Liver (tissue), 9 donors: ENCODE data around the gene NDUFA5. TPM values are rescaled to one million over a fixed set of nuclear protein-coding genes. Genes with fewer than 3 reads are reported as not detected.

ENCODE experiments used
- DNase-seq: peaks from one replicate; pipeline ENCODE4 v3.0.0-alpha.2; 2017; ENCODE audit warnings: low spot score
- H3K27ac ChIP-seq, 2 donors: one replicate each; pipeline ENCODE4 v1.7.0; 2013; ENCODE audit warnings: inconsistent platforms in 2 of 2, low read length in 2 of 2, control low read depth in 1 of 2, low read depth in 1 of 2, mild to moderate bottlenecking in 1 of 2
- H3K27me3 ChIP-seq, 4 donors: one replicate each; pipeline versions ENCODE4 v1.6.1 to v1.7.0; 2013; ENCODE audit warnings: low read length in 3 of 4, inconsistent platforms in 1 of 4, mild to moderate bottlenecking in 1 of 4, moderate library complexity in 1 of 4; ENCODE audit not compliant: control insufficient read depth in 4 of 4, insufficient read depth in 4 of 4
- H3K36me3 ChIP-seq, 4 donors: one replicate each; pipeline versions ENCODE4 v1.6.1 to v1.7.0; 2013; ENCODE audit warnings: low read length in 3 of 4, mild to moderate bottlenecking in 3 of 4, low read depth in 1 of 4, moderate library complexity in 1 of 4; ENCODE audit not compliant: control insufficient read depth in 4 of 4, insufficient read depth in 3 of 4
- H3K4me1 ChIP-seq, 4 donors: one replicate each; pipeline versions ENCODE4 v1.6.1 to v1.7.0; 2013; ENCODE audit warnings: low read length in 3 of 4, mild to moderate bottlenecking in 3 of 4, moderate library complexity in 1 of 4; ENCODE audit not compliant: control insufficient read depth in 4 of 4, insufficient read depth in 4 of 4
- H3K4me3 ChIP-seq, 3 donors: one replicate each; pipeline versions ENCODE4 v1.6.1 to v1.7.0; 2013; ENCODE audit warnings: low read length in 3 of 3, control low read depth in 1 of 3, low read depth in 1 of 3, mild to moderate bottlenecking in 1 of 3
- H3K9ac ChIP-seq, 2 donors: one replicate each; pipeline ENCODE4 v1.7.0; 2013; ENCODE audit warnings: low read length in 2 of 2, mild to moderate bottlenecking in 2 of 2, moderate library complexity in 2 of 2, control low read depth in 1 of 2, low read depth in 1 of 2
- H3K9me3 ChIP-seq, 4 donors: one replicate each; pipeline versions ENCODE4 v1.6.1 to v1.7.0; 2013; ENCODE audit warnings: low read length in 3 of 4; ENCODE audit not compliant: control insufficient read depth in 4 of 4
- EGR1 ChIP-seq, 2 donors: IDR thresholded peaks; 2 replicates each; pipeline ENCODE4 v1.6.1; 2016 to 2018; ENCODE audit warnings: antibody characterized with exemption in 2 of 2, low read depth in 2 of 2
- FOXA1 ChIP-seq: IDR thresholded peaks from 2 replicates; pipeline ENCODE4 v1.6.1; 2016; ENCODE audit warnings: antibody characterized with exemption
- FOXA2 ChIP-seq: IDR thresholded peaks from 2 replicates; pipeline ENCODE4 v1.6.1; 2016; ENCODE audit warnings: antibody characterized with exemption
- GABPA ChIP-seq, 2 donors: IDR thresholded peaks in 1 of 2; conservative IDR thresholded peaks in 1 of 2; 2 replicates each; pipeline ENCODE4 v1.6.1; 2016; ENCODE audit warnings: antibody characterized with exemption in 2 of 2, mild to moderate bottlenecking in 1 of 2, moderate library complexity in 1 of 2
- HNF4A ChIP-seq, 2 donors: conservative IDR thresholded peaks; 2 replicates each; pipeline ENCODE4 v1.6.1; 2016; ENCODE audit warnings: antibody characterized with exemption in 2 of 2, mild to moderate bottlenecking in 2 of 2
- HNF4G ChIP-seq: IDR thresholded peaks from 2 replicates; pipeline ENCODE4 v1.6.1; 2016; ENCODE audit warnings: antibody characterized with exemption
- JUND ChIP-seq, 2 donors: IDR thresholded peaks; 2 replicates each; pipeline ENCODE4 v1.6.1; 2016; ENCODE audit warnings: antibody characterized with exemption in 2 of 2
- NR2F2 ChIP-seq: IDR thresholded peaks from 2 replicates; pipeline ENCODE4 v1.6.1; 2016; ENCODE audit warnings: antibody characterized with exemption
- RAD21 ChIP-seq, 2 donors: IDR thresholded peaks; 2 replicates each; pipeline ENCODE4 v1.6.1; 2016; ENCODE audit warnings: antibody characterized with exemption in 2 of 2, mild to moderate bottlenecking in 2 of 2
- RXRA ChIP-seq, 2 donors: IDR thresholded peaks; 2 replicates each; pipeline ENCODE4 v1.6.1; 2017 to 2018; ENCODE audit warnings: antibody characterized with exemption in 2 of 2, mild to moderate bottlenecking in 1 of 2
- SP1 ChIP-seq: IDR thresholded peaks from 2 replicates; pipeline ENCODE4 v1.6.1; 2018; ENCODE audit warnings: antibody characterized with exemption, mild to moderate bottlenecking
- TAF1 ChIP-seq: conservative IDR thresholded peaks from 2 replicates; pipeline ENCODE4 v1.6.1; 2016; ENCODE audit warnings: antibody characterized with exemption, mild to moderate bottlenecking
- YY1 ChIP-seq: IDR thresholded peaks from 2 replicates; pipeline ENCODE4 v1.6.1; 2016; ENCODE audit warnings: antibody characterized with exemption, mild to moderate bottlenecking
- WGBS: extraction: QIAGEN DNeasy Blood & Tissue Kit; methylation state at CpG from one replicate; pipeline ENCODE4 v1.1.7; 2013; 5-methylcytosine and 5-hydroxymethylcytosine counted together
- polyA plus RNA-seq, 2 donors: library from polyadenylated mRNA; stranded (reverse) in 1 of 2; unstranded in 1 of 2; fragments of 200-250 nt in 1 of 2; fragments of >200 nt in 1 of 2; fragmentation: Nextera tagmentation in 1 of 2; extraction: Ambion mirVana in 1 of 2; gene quantifications; one replicate each; pipeline versions ENCODE4 v1.2.1 to v1.2.3, GENCODE V29; 2013 to 2015
- total RNA-seq, 2 donors: library from RNA; depleted of rRNA; stranded (reverse); fragments of >200 nt; gene quantifications; one replicate each; pipeline ENCODE4 v1.2.3, GENCODE V29; 2014
- TF ChIP-seq, protein P1 (sequence below): fragments of 150-350 bp; IDR thresholded peaks from 2 replicates; pipeline ENCODE4 v1.5.1; 2017; ENCODE audit warnings: improper control_type of control experiment, low read depth, low read length; ENCODE audit not compliant: missing input control
- TF ChIP-seq, protein P2 (sequence below): IDR thresholded peaks from 2 replicates; pipeline ENCODE4 v1.6.1; 2016; ENCODE audit warnings: antibody characterized with exemption
- TF ChIP-seq, protein P3 (sequence below): IDR thresholded peaks from 2 replicates; pipeline ENCODE4 v1.6.1; 2016; ENCODE audit warnings: antibody characterized with exemption, mild to moderate bottlenecking
- TF ChIP-seq, protein P4 (sequence below): IDR thresholded peaks from 2 replicates; pipeline ENCODE4 v1.6.1; 2016; ENCODE audit warnings: antibody characterized with exemption
- TF ChIP-seq, protein P5 (sequence below): IDR thresholded peaks from 2 replicates; pipeline ENCODE4 v1.6.1; 2016; ENCODE audit warnings: antibody characterized with exemption
- donor health status: healthy.
- donor health status: healthy.
- donor health status: healthy.
- donor health status: healthy.
- donor health status: healthy.

NDUFA5 gene
- total and polyA plus RNA-seq, 4 donors, result 27.4 to 102 (median 34.4) TPM

DNA sequence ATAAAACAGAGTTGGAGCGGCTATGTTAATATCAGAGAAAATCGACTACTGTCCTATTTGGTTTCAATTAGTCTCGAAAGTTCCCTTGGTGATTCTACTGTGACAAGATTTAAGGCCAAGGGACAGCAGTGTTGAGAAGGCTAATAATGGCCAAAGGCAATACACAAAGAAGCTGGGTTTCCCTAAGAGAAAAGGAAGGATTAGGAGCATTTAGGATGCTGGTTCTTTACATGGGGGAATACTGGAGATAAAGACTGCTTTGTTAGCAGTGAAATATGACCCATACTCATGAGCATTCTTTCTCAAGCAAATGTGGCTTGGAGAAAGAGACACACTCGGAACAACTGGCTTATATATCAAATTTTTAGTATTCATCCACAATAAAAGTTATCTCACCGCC lies 55.4 kb downstream of the NDUFA5 start:
- DNase-seq, result no peak
- H3K9me3 ChIP-seq, result peaks cover 0 to 3% (median 0%) of the 10 kb centered on the region in 4 donors
- H3K4me3 ChIP-seq, result no peak overlapping the region
- no peaks in the 10 kb centered on the region for H3K4me1 ChIP-seq
- H3K9ac ChIP-seq, result no peak overlapping the region
- no peaks in the 10 kb centered on the region for H3K27me3 ChIP-seq
- no peak overlapping the region for H3K27ac ChIP-seq
- no peak for TF ChIP-seq YY1
- TF ChIP-seq GABPA (IDR thresholded peaks at IDR 0.05 in 1 of 2, conservative IDR thresholded peaks at IDR 0.05 in 1 of 2), result no peak
- TF ChIP-seq FOXA1, result no peak
- TF ChIP-seq, protein P1, sequence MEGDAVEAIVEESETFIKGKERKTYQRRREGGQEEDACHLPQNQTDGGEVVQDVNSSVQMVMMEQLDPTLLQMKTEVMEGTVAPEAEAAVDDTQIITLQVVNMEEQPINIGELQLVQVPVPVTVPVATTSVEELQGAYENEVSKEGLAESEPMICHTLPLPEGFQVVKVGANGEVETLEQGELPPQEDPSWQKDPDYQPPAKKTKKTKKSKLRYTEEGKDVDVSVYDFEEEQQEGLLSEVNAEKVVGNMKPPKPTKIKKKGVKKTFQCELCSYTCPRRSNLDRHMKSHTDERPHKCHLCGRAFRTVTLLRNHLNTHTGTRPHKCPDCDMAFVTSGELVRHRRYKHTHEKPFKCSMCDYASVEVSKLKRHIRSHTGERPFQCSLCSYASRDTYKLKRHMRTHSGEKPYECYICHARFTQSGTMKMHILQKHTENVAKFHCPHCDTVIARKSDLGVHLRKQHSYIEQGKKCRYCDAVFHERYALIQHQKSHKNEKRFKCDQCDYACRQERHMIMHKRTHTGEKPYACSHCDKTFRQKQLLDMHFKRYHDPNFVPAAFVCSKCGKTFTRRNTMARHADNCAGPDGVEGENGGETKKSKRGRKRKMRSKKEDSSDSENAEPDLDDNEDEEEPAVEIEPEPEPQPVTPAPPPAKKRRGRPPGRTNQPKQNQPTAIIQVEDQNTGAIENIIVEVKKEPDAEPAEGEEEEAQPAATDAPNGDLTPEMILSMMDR, result no peak
- TF ChIP-seq RXRA (IDR thresholded peaks at IDR 0.05), result no peak
- TF ChIP-seq, protein P2, sequence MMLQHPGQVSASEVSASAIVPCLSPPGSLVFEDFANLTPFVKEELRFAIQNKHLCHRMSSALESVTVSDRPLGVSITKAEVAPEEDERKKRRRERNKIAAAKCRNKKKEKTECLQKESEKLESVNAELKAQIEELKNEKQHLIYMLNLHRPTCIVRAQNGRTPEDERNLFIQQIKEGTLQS, result no peak
- TF ChIP-seq, protein P3, sequence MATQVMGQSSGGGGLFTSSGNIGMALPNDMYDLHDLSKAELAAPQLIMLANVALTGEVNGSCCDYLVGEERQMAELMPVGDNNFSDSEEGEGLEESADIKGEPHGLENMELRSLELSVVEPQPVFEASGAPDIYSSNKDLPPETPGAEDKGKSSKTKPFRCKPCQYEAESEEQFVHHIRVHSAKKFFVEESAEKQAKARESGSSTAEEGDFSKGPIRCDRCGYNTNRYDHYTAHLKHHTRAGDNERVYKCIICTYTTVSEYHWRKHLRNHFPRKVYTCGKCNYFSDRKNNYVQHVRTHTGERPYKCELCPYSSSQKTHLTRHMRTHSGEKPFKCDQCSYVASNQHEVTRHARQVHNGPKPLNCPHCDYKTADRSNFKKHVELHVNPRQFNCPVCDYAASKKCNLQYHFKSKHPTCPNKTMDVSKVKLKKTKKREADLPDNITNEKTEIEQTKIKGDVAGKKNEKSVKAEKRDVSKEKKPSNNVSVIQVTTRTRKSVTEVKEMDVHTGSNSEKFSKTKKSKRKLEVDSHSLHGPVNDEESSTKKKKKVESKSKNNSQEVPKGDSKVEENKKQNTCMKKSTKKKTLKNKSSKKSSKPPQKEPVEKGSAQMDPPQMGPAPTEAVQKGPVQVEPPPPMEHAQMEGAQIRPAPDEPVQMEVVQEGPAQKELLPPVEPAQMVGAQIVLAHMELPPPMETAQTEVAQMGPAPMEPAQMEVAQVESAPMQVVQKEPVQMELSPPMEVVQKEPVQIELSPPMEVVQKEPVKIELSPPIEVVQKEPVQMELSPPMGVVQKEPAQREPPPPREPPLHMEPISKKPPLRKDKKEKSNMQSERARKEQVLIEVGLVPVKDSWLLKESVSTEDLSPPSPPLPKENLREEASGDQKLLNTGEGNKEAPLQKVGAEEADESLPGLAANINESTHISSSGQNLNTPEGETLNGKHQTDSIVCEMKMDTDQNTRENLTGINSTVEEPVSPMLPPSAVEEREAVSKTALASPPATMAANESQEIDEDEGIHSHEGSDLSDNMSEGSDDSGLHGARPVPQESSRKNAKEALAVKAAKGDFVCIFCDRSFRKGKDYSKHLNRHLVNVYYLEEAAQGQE, result no peak
- TF ChIP-seq EGR1 (IDR thresholded peaks at IDR 0.05; ENCODE audit: low read depth in 2 of 2), result no peak
- TF ChIP-seq, protein P4, sequence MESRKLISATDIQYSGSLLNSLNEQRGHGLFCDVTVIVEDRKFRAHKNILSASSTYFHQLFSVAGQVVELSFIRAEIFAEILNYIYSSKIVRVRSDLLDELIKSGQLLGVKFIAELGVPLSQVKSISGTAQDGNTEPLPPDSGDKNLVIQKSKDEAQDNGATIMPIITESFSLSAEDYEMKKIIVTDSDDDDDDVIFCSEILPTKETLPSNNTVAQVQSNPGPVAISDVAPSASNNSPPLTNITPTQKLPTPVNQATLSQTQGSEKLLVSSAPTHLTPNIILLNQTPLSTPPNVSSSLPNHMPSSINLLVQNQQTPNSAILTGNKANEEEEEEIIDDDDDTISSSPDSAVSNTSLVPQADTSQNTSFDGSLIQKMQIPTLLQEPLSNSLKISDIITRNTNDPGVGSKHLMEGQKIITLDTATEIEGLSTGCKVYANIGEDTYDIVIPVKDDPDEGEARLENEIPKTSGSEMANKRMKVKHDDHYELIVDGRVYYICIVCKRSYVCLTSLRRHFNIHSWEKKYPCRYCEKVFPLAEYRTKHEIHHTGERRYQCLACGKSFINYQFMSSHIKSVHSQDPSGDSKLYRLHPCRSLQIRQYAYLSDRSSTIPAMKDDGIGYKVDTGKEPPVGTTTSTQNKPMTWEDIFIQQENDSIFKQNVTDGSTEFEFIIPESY, result no peak
- WGBS, result 85% methylated on average over 5 of the region's 5 CpGs
- no peaks in the 10 kb centered on the region for H3K36me3 ChIP-seq

DNA sequence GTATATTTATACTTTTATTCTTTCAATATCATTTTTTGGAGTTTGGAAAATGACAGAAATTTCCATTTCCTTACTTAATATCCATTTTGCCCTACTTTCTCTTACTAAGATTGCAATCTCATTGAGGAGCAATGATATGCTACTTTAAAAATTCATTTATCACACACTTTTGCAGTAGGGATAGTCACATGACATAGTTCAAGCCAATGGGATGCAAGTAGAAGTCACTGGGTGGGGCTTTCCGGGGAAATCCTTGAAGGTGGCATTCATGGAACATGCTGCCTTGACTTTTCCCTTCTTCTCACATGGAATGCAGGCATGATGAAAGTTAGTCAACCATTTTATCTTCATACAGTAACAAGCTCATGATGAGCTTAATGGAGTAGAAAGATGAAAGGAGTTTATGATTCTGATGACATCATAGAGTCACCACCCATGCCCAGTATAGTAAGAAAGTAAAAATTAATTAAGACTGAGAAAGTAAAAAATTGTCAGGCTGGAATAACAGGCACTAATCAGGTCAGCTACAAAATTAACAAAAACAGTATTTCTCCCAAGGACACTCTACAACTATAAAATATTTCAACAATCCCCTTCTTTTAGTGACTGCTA lies 56.6 kb downstream of the NDUFA5 start:
- Histone ChIP-seq H3K27me3 (no peaks in the 10 kb centered on the region), H3K27ac (no peak overlapping the region), H3K4me1 (no peaks in the 10 kb centered on the region), H3K9me3 (peaks cover 0 to 3% (median 0%) of the 10 kb centered on the region in 4 donors), H3K36me3 (no peaks in the 10 kb centered on the region), H3K4me3 (no peak overlapping the region), H3K9ac (no peak overlapping the region)
- TF ChIP-seq TAF1 (no peak), JUND (IDR thresholded peaks at IDR 0.05) (no peak), FOXA2 (no peak), FOXA1 (no peak), RXRA (IDR thresholded peaks at IDR 0.05) (no peak), HNF4G (no peak), GABPA (IDR thresholded peaks at IDR 0.05 in 1 of 2, conservative IDR thresholded peaks at IDR 0.05 in 1 of 2) (no peak), HNF4A (conservative IDR thresholded peaks at IDR 0.05) (no peak), RAD21 (IDR thresholded peaks at IDR 0.05) (no peak), NR2F2 (no peak), SP1 (no peak)
- TF ChIP-seq, protein P4, result no peak
- TF ChIP-seq, protein P2, result no peak
- TF ChIP-seq, protein P5, sequence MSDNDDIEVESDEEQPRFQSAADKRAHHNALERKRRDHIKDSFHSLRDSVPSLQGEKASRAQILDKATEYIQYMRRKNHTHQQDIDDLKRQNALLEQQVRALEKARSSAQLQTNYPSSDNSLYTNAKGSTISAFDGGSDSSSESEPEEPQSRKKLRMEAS, result no peak
- TF ChIP-seq, protein P1, result no peak
- DNase-seq, result no peak
- WGBS, result 75% methylated on average over 1 of the region's 1 CpG
